ENCODE data around the gene ARID5B.

Gene ARID5B

DNA sequence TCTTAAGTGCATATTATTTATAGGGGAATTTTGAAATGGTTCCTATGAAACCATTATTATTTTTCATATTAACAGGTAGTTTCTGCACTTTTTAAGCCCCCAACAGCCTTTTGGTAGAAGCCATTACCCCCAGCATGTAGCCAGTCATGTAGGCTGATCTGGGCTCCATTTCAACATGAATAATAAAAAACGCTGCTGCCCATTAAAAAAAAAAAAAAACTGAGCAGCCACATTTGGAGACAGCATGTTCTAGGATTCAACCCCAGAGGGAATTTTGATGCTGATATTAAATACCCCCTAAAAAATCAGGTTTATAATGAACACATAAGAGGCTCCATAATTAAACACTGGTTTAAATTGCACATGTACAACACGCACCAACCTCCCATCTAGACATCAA lies 185.8 kb downstream of the ARID5B start:
- peaks cover 40% of the 10 kb centered on the region for H3K4me1 ChIP-seq (ENCODE audit: control insufficient read depth, insufficient read depth, low read length, unreplicated experiment)
- H3K4me3 ChIP-seq (ENCODE audit: low read depth, low read length): no peak overlapping the region
- H3K36me3 ChIP-seq (ENCODE audit: insufficient read depth, low read length): peaks cover 44% of the 10 kb centered on the region
- H2AFZ ChIP-seq (ENCODE audit: low read length, unreplicated experiment): no peak overlapping the region
- no peak overlapping the region for H3K27ac ChIP-seq (ENCODE audit: low read depth, low read length)
- peaks cover 18% of the 10 kb centered on the region for H3K79me2 ChIP-seq (ENCODE audit: control insufficient read depth, insufficient read depth, low read length, unreplicated experiment)
- H3K27me3 ChIP-seq (ENCODE audit: insufficient read depth, low read length): no peaks in the 10 kb centered on the region

DNA sequence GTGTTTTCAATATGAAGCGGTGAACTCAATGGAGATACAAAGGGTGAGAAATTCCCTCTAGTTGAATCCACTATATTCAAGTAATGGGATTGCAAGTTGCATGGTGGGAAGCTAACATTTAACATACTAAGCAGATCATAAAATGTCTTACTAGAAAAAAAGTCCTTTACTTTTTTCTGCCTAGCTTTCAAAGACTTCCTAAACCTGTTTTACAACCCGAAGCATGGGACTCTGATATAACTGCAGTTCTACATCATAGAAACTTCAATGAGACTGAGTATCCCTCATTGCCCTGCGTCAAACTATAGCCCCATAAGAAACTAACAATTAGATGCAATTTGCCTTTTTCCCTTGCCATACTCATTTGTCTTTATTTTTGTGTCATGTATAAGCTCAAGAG lies 187.3 kb downstream of the ARID5B start:
- Histone ChIP-seq H3K27me3 (ENCODE audit: insufficient read depth, low read length) (no peaks in the 10 kb centered on the region), H3K79me2 (ENCODE audit: control insufficient read depth, insufficient read depth, low read length, unreplicated experiment) (peaks cover 15% of the 10 kb centered on the region), H3K4me3 (ENCODE audit: low read depth, low read length) (no peak overlapping the region), H2AFZ (ENCODE audit: low read length, unreplicated experiment) (no peak overlapping the region), H3K4me1 (ENCODE audit: control insufficient read depth, insufficient read depth, low read length, unreplicated experiment) (peaks cover 39% of the 10 kb centered on the region), H3K27ac (ENCODE audit: low read depth, low read length) (no peak overlapping the region), H3K36me3 (ENCODE audit: insufficient read depth, low read length) (peaks cover 44% of the 10 kb centered on the region)

DNA sequence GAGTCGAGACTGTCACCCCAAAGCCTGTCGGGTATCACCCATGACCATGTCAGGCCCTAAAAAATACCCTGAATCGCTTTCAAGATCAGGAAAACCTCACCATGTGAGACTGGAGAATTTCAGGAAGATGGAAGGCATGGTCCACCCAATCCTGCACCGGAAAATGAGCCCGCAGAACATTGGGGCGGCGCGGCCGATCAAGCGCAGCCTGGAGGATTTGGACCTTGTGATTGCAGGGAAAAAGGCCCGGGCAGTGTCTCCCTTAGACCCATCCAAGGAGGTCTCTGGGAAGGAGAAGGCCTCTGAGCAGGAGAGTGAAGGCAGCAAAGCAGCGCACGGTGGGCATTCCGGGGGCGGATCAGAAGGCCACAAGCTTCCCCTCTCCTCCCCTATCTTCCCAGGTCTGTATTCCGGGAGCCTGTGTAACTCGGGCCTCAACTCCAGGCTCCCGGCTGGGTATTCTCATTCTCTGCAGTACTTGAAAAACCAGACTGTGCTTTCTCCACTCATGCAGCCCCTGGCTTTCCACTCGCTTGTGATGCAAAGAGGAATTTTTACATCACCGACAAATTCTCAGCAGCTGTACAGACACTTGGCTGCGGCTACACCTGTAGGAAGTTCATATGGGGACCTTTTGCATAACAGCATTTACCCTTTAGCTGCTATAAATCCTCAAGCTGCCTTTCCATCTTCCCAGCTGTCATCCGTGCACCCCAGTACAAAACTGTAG lies 191.0 kb downstream of the ARID5B start:
- no peak overlapping the region for H2AFZ ChIP-seq (ENCODE audit: low read length, unreplicated experiment)
- H3K27ac ChIP-seq (ENCODE audit: low read depth, low read length): peak overlapping the region; percentile 93

DNA sequence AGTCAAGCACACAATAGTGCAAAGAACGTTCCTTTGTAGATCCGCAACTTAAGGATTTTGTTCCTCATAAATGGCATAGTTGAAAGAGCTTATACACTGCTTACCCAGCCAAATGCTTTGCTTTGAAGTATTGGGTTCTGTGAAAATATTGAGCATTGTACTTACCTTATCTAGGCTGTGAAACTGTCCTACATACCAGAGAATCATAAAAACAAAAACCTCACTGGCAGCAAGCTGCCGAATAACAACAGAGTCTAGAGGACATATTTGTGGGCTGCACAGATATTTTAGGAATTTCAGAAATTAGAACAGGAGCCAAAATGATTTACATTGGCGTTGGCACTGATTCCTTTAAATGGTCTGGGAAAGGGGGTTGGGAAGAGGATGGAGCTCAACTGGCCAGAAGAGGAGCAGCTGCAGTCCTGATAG lies 192.4 kb downstream of the ARID5B start:
- H3K27ac ChIP-seq (ENCODE audit: low read depth, low read length): peak overlapping the region; percentile 93
- H3K79me2 ChIP-seq (ENCODE audit: control insufficient read depth, insufficient read depth, low read length, unreplicated experiment): peaks cover 8% of the 10 kb centered on the region
- no peaks in the 10 kb centered on the region for H3K27me3 ChIP-seq (ENCODE audit: insufficient read depth, low read length)
- peaks cover 24% of the 10 kb centered on the region for H3K36me3 ChIP-seq (ENCODE audit: insufficient read depth, low read length)
- peak overlapping the region; percentile 57 for H3K4me3 ChIP-seq (ENCODE audit: low read depth, low read length)
- peaks cover 43% of the 10 kb centered on the region for H3K4me1 ChIP-seq (ENCODE audit: control insufficient read depth, insufficient read depth, low read length, unreplicated experiment)
- H2AFZ ChIP-seq (ENCODE audit: low read length, unreplicated experiment): no peak overlapping the region

More for the DNA sequence above, 191.0 kb downstream of the ARID5B start:
- no peaks in the 10 kb centered on the region for H3K27me3 ChIP-seq (ENCODE audit: insufficient read depth, low read length)
- no peak overlapping the region for H3K4me3 ChIP-seq (ENCODE audit: low read depth, low read length)
- peaks cover 30% of the 10 kb centered on the region for H3K36me3 ChIP-seq (ENCODE audit: insufficient read depth, low read length)
- H3K4me1 ChIP-seq (ENCODE audit: control insufficient read depth, insufficient read depth, low read length, unreplicated experiment): peaks cover 49% of the 10 kb centered on the region
- peaks cover 8% of the 10 kb centered on the region for H3K79me2 ChIP-seq (ENCODE audit: control insufficient read depth, insufficient read depth, low read length, unreplicated experiment)

DNA sequence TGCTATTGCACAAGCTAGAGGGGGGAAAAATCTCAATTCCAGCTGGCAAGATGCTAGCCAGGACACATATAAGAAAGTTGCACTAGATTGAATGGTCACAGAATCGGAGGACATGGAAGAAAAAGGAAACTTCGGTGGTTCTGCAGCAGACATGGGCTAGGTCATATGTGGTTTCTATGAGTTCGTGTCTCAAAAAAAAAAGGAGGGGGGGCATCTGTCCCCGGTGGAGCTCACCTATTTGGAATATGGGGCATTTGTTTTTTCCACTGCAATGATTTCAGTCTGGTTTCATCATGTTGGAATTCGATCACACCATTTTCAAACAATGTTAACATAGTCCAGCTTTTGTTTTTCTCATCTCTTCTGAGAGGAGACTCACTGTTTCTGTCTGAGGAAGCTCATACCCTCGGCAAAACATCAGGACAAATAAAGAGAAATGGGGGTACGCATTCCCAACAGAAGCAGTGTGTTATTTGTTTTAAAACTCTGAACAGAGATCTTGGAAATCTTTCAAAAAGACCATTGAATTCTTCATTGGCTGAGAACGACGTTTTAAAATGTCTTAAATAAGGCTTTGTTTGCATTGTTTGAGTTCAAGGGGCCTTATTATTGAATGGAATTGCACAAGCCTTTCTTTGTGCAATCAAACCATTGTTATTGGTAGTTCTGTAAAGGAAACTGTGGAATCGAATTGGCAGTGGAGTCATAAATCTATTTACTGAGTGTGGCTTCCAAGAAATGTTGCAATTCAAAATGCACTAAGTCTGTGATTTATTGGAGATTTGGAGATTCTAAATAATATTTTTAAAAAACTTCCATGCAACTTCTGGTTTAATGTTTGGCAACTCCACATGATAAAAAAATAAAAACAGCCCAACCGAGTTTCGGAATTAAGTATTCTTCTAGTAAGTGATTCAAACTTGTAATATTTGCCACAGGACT lies 194.0 kb downstream of the ARID5B start:
- H2AFZ ChIP-seq (ENCODE audit: low read length, unreplicated experiment): no peak overlapping the region
- H3K27me3 ChIP-seq (ENCODE audit: insufficient read depth, low read length): no peaks in the 10 kb centered on the region
- peak overlapping the region; percentile 93 for H3K27ac ChIP-seq (ENCODE audit: low read depth, low read length)
- peaks cover 8% of the 10 kb centered on the region for H3K79me2 ChIP-seq (ENCODE audit: control insufficient read depth, insufficient read depth, low read length, unreplicated experiment)
- H3K4me1 ChIP-seq (ENCODE audit: control insufficient read depth, insufficient read depth, low read length, unreplicated experiment): peaks cover 43% of the 10 kb centered on the region
- peaks cover 16% of the 10 kb centered on the region; the same call in 1 of the 2 replicates for H3K36me3 ChIP-seq (ENCODE audit: insufficient read depth, low read length)
- peak overlapping the region; percentile 59 for H3K4me3 ChIP-seq (ENCODE audit: low read depth, low read length)

DNA sequence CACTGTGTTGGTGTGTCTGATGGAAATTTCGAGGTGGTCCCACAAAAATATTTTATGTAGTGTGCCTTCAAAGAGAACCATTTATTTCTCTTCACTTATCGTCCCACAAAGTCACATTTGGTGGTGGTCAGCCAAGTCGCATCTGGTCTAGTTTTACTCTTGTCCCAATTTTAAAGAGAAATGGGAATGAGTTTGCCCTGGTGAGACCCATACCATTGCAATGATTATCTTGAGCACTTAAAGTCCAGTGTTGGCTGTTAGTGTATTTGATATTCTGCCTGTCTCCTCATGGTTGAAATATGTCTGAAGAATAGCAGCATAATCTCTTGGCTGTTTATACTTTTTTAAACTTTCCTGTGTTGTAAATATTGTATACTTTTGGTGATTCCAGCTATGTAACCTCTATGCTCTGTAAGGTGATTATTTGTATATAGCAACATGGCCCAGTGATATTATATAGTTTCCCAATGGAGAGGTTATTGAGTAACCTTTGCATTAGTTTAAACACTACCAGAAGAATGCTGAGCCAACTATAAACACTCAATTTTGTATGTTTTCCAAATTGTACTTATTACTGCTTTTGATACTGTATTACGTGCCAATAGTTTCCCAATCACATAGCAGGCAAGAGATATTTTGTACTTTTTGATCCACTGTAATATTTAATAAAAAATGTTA lies 194.9 kb downstream of the ARID5B start:
- Histone ChIP-seq H3K27ac (ENCODE audit: low read depth, low read length) (peak overlapping the region; percentile 93), H3K79me2 (ENCODE audit: control insufficient read depth, insufficient read depth, low read length, unreplicated experiment) (peaks cover 4% of the 10 kb centered on the region), H2AFZ (ENCODE audit: low read length, unreplicated experiment) (no peak overlapping the region), H3K4me3 (ENCODE audit: low read depth, low read length) (peak overlapping the region; percentile 59), H3K27me3 (ENCODE audit: insufficient read depth, low read length) (no peaks in the 10 kb centered on the region), H3K36me3 (ENCODE audit: insufficient read depth, low read length) (peaks cover 6% of the 10 kb centered on the region; the same call in 1 of the 2 replicates), H3K4me1 (ENCODE audit: control insufficient read depth, insufficient read depth, low read length, unreplicated experiment) (peaks cover 43% of the 10 kb centered on the region)

DNA sequence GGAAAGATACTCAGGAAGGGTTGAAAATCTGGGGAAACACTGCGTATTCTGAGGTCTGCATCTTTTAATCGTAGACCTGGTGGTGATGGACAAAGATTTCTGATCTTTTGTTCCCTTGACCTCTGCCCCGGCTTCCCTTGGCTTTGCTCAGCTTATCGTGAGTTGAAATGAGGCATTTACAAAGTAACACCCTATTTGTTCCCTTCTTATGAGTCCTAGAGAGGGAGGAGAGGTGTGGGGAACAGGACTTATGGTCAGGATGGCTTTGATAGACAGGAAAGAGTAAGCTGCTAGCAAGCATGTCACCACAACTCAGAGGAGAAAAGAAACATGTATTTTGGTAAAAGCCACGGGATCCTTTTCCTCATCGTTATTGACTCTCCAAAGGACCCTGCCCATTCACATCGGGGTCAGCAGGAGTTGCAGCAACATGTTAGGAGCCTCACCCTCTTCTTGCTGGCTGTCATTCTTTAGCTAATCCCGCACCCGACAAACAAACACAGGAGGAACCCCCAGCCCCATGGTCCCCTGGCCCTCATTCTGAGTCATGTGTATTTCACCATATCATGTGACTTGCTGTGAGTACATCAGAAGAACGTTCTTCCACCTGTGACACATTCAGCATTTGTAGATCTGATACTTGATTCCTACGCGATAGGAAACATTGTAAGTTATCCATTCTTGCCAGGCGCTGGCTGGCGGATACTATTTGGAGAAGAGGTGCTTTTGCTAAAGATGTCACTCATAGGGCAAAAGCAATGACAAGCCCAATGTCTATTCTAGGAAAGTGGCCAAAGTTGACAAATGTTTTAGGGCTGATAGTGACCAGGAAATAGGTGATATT lies 197.0 kb downstream of the ARID5B start:
- Histone ChIP-seq H3K36me3 (ENCODE audit: insufficient read depth, low read length) (no peaks in the 10 kb centered on the region), H3K27ac (ENCODE audit: low read depth, low read length) (no peak overlapping the region), H3K4me3 (ENCODE audit: low read depth, low read length) (no peak overlapping the region), H3K27me3 (ENCODE audit: insufficient read depth, low read length) (no peaks in the 10 kb centered on the region), H3K4me1 (ENCODE audit: control insufficient read depth, insufficient read depth, low read length, unreplicated experiment) (peaks cover 34% of the 10 kb centered on the region), H3K79me2 (ENCODE audit: control insufficient read depth, insufficient read depth, low read length, unreplicated experiment) (peaks cover 4% of the 10 kb centered on the region), H2AFZ (ENCODE audit: low read length, unreplicated experiment) (no peak overlapping the region)

DNA sequence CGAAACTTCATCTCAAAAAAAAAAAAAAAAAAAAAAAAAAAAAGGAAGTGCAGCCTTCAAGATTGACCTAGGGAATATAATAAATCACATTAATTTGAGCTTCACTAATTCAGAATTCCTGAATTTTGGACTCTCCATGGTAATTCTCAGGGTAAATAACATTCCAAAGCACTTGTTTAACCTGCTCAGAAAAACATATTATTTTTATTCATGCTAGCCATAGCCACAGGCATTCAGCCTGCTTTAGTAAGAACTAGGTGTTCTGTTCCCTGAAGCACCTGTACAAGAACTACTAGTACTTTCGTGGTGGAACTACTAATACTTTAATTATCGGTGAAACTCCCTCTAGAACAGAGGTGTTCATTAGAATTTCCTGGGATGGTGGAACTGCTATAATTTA lies 197.8 kb downstream of the ARID5B start:
- no peaks in the 10 kb centered on the region for H3K27me3 ChIP-seq (ENCODE audit: insufficient read depth, low read length)
- no peak overlapping the region for H3K4me3 ChIP-seq (ENCODE audit: low read depth, low read length)
- no peak overlapping the region for H3K27ac ChIP-seq (ENCODE audit: low read depth, low read length)
- H3K36me3 ChIP-seq (ENCODE audit: insufficient read depth, low read length): no peaks in the 10 kb centered on the region
- H3K4me1 ChIP-seq (ENCODE audit: control insufficient read depth, insufficient read depth, low read length, unreplicated experiment): peaks cover 26% of the 10 kb centered on the region
- H2AFZ ChIP-seq (ENCODE audit: low read length, unreplicated experiment): no peak overlapping the region
- peaks cover 3% of the 10 kb centered on the region for H3K79me2 ChIP-seq (ENCODE audit: control insufficient read depth, insufficient read depth, low read length, unreplicated experiment)

DNA sequence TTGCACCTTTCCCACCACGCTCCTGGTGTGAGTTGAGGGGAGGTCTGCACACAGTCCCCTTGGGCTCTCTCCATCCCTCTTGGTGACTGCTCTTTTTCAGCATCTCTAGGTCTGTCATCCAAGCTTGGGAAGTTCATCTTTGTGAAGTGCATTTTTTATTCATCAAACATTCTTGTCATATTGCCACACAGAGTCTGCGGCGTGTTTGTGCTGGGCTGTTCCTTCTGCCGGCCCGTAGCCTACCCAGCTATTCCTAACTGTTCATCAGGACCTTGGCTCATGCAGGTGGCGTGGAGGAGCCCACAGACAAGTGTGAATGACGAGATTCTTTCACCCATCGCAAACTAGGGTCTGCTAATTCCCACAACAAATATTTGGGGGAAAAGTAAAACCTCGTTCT lies 202.4 kb downstream of the ARID5B start:
- Histone ChIP-seq H3K27ac (ENCODE audit: low read depth, low read length) (no peak overlapping the region), H3K36me3 (ENCODE audit: insufficient read depth, low read length) (no peaks in the 10 kb centered on the region), H3K4me1 (ENCODE audit: control insufficient read depth, insufficient read depth, low read length, unreplicated experiment) (no peaks in the 10 kb centered on the region), H3K4me3 (ENCODE audit: low read depth, low read length) (no peak overlapping the region), H2AFZ (ENCODE audit: low read length, unreplicated experiment) (no peak overlapping the region), H3K27me3 (ENCODE audit: insufficient read depth, low read length) (no peaks in the 10 kb centered on the region), H3K79me2 (ENCODE audit: control insufficient read depth, insufficient read depth, low read length, unreplicated experiment) (no peaks in the 10 kb centered on the region)
